Measurements from ENCODE around the gene AMZ2.

DNA sequence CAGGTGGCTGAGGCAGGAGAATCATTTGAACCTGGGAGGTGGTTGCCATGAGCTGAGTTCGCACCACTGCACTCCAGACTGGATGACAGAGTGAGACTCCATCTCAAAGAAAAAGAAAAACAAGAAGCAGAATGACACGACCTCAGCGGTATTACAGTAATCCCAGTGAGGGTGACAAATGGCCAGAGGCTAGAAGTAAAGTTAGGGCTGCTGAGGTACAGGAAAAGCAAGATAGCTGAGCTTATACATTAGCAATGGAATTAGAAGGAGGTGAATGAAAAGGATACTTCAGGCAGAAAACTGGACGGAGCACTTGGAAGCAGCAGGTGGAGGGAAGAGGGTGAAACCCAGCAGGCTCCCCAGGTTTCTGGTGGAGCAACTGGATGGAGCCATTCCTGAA is 26.1 kb upstream of the AMZ2 start:
- TF ChIP-seq, protein P1, sequence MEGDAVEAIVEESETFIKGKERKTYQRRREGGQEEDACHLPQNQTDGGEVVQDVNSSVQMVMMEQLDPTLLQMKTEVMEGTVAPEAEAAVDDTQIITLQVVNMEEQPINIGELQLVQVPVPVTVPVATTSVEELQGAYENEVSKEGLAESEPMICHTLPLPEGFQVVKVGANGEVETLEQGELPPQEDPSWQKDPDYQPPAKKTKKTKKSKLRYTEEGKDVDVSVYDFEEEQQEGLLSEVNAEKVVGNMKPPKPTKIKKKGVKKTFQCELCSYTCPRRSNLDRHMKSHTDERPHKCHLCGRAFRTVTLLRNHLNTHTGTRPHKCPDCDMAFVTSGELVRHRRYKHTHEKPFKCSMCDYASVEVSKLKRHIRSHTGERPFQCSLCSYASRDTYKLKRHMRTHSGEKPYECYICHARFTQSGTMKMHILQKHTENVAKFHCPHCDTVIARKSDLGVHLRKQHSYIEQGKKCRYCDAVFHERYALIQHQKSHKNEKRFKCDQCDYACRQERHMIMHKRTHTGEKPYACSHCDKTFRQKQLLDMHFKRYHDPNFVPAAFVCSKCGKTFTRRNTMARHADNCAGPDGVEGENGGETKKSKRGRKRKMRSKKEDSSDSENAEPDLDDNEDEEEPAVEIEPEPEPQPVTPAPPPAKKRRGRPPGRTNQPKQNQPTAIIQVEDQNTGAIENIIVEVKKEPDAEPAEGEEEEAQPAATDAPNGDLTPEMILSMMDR (IDR thresholded peaks at IDR 0.05), result no peak
- TF ChIP-seq POLR2A (IDR thresholded peaks at IDR 0.05), result no peak

Data from uterus (tissue), 2 donors.